Parathyroid adenoma (tissue), 2 donors: ENCODE results near the gene GPX2.

Experiments
- H2AFZ ChIP-seq: fragments of 300-600 bp; sonication (generic); one replicate; pipeline ENCODE4 v1.7.0; 2017; ENCODE audit warnings: antibody characterized with exemption, mild to moderate bottlenecking
- H3K27ac ChIP-seq: fragments of 300-600 bp; sonication (generic); one replicate; pipeline ENCODE4 v1.7.0; 2017
- H3K27me3 ChIP-seq: fragments of 300-600 bp; sonication (generic); one replicate; pipeline ENCODE4 v1.7.0; 2017; ENCODE audit warnings: low read length; ENCODE audit not compliant: control insufficient read depth, insufficient read depth
- H3K36me3 ChIP-seq: fragments of 300-600 bp; sonication (generic); one replicate; pipeline ENCODE4 v1.7.0; 2017; ENCODE audit warnings: low read length; ENCODE audit not compliant: control insufficient read depth, insufficient read depth
- H3K4me1 ChIP-seq: fragments of 300-600 bp; sonication (generic); one replicate; pipeline ENCODE4 v1.7.0; 2017; ENCODE audit warnings: control low read depth
- H3K4me2 ChIP-seq: fragments of 300-600 bp; sonication (generic); one replicate; pipeline ENCODE4 v1.7.0; 2017; ENCODE audit warnings: low read length
- H3K4me3 ChIP-seq: fragments of 300-600 bp; sonication (generic); one replicate; pipeline ENCODE4 v1.7.0; 2017; ENCODE audit warnings: low read depth, low read length
- H3K79me2 ChIP-seq: fragments of 300-600 bp; sonication (generic); one replicate; pipeline ENCODE4 v1.7.0; 2017; ENCODE audit warnings: control low read depth
- H3K9ac ChIP-seq: fragments of 300-600 bp; sonication (generic); one replicate; pipeline ENCODE4 v1.7.0; 2017; ENCODE audit warnings: mild to moderate bottlenecking
- H3K9me3 ChIP-seq: fragments of 300-600 bp; sonication (generic); one replicate; pipeline ENCODE4 v1.7.0; 2017; ENCODE audit warnings: low read length; ENCODE audit not compliant: control insufficient read depth
- TF ChIP-seq, protein P1 (sequence below): fragments of 300-600 bp; sonication (generic); IDR thresholded peaks from one replicate; pipeline ENCODE4 v1.7.0; 2017; ENCODE audit warnings: antibody characterized with exemption, mild to moderate bottlenecking
- donor health status: primary hyperparathyroidism.

GPX2 gene

DNA sequence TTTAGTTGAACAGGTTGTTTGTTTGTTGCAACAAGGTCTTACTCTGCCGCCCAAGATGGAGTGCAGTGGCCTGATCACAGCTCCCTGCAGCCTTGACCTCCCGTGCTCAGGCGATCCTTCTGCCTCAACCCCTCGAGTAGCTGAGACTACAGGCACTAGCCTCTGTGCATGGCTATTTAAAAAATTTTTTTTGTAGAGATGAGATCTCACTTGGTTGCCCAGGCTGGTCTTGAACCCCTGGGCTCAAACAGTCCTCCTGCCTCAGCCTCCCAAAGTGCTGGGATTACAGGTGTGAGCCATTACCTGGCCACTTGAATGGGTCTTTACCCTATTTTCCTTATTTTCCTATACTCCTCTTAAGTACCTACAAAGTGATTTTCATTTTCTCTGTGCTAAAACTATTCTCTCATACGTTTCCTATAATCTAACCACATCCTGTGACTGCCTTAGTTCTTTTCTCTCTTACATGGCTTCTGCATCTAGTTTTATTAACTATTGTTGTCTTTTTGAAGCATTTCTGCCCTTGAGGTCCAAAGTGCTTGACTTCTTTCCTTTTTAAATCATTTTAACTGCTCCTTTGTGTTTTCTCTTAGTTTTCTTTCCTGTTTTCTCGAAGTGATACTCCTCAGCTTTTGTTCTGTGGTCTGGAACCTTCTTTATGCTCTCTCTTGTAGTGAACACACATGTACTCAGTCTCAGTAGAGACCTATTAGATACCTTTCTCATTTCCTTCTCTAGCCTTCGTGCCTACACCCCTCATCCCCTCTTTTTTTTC, 14.1 kb downstream of the GPX2 start:
- Histone ChIP-seq H3K27ac (no peak overlapping the region), H3K36me3 (no peaks in the 10 kb centered on the region), H3K4me3 (no peak overlapping the region)

DNA sequence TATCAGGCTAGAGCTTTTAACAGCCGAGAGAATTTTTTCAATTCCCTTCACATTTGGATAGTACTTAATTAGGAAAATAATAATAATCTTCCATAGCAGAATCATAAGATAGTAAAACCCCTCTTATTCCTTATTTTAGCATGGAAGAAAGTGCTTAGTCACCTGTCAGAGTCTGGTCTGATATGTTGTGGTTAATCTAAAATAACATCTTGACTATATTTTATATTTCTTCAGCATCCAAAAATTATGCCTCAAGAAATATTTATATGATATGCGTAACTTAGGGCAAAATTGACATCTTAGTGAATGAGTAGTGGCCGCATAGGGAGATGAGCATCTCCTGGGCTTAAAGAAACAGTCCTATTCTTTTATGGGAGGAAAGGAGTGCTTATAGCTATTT, 15.5 kb downstream of the GPX2 start:
- no peak overlapping the region for H3K4me2 ChIP-seq
- H3K9ac ChIP-seq: no peak overlapping the region
- H3K27me3 ChIP-seq: no peaks in the 10 kb centered on the region
- H3K36me3 ChIP-seq: no peaks in the 10 kb centered on the region
- H2AFZ ChIP-seq: no peak overlapping the region
- H3K9me3 ChIP-seq: no peaks in the 10 kb centered on the region
- H3K4me3 ChIP-seq: no peak overlapping the region
- H3K79me2 ChIP-seq: peaks cover 12% of the 10 kb centered on the region
- H3K4me1 ChIP-seq: no peaks in the 10 kb centered on the region
- H3K27ac ChIP-seq: no peak overlapping the region
- TF ChIP-seq, protein P1, sequence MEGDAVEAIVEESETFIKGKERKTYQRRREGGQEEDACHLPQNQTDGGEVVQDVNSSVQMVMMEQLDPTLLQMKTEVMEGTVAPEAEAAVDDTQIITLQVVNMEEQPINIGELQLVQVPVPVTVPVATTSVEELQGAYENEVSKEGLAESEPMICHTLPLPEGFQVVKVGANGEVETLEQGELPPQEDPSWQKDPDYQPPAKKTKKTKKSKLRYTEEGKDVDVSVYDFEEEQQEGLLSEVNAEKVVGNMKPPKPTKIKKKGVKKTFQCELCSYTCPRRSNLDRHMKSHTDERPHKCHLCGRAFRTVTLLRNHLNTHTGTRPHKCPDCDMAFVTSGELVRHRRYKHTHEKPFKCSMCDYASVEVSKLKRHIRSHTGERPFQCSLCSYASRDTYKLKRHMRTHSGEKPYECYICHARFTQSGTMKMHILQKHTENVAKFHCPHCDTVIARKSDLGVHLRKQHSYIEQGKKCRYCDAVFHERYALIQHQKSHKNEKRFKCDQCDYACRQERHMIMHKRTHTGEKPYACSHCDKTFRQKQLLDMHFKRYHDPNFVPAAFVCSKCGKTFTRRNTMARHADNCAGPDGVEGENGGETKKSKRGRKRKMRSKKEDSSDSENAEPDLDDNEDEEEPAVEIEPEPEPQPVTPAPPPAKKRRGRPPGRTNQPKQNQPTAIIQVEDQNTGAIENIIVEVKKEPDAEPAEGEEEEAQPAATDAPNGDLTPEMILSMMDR: no peak

More for the DNA sequence above, 14.1 kb downstream of the GPX2 start:
- Histone ChIP-seq H3K27me3 (no peaks in the 10 kb centered on the region), H3K4me2 (no peak overlapping the region), H2AFZ (no peak overlapping the region), H3K9ac (no peak overlapping the region), H3K9me3 (no peaks in the 10 kb centered on the region), H3K4me1 (no peaks in the 10 kb centered on the region), H3K79me2 (peaks cover 8% of the 10 kb centered on the region)
- TF ChIP-seq, protein P1: no peak

DNA sequence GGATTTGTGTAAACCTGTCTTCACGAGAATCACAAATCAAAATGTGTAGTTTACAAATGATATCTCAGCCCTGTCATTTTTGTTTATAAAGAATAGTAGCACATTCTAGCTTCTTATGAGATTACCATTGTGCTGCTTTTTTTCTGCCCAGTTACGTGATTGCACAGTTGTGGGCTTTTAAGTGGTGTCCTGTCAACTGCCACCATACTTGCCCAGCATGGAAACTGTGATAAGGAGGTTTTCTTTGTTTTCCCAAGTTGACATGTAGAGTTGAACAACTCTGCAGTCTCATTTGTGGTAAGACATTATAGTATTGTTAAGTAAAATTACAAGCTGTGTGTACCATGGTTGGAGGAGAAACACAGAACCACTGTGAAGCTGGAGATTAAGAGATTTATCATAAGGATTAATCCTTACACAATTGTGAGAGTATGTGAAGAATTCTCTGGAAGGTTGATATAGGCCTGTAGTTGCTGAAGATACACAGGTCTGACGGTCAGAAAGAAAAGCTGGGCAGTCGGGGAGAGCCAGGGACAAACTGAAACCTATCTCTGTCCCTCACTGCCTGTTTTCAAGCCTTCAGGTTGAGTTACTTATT, 16.0 kb downstream of the GPX2 start:
- H3K36me3 ChIP-seq: no peaks in the 10 kb centered on the region
- no peak overlapping the region for H3K9ac ChIP-seq
- H3K27ac ChIP-seq: no peak overlapping the region
- H3K79me2 ChIP-seq: peaks cover 12% of the 10 kb centered on the region
- TF ChIP-seq, protein P1: no peak
- H3K27me3 ChIP-seq: no peaks in the 10 kb centered on the region
- H2AFZ ChIP-seq: no peak overlapping the region
- no peak overlapping the region for H3K4me3 ChIP-seq
- H3K4me1 ChIP-seq: no peaks in the 10 kb centered on the region
- H3K9me3 ChIP-seq: no peaks in the 10 kb centered on the region
- H3K4me2 ChIP-seq: no peak overlapping the region

DNA sequence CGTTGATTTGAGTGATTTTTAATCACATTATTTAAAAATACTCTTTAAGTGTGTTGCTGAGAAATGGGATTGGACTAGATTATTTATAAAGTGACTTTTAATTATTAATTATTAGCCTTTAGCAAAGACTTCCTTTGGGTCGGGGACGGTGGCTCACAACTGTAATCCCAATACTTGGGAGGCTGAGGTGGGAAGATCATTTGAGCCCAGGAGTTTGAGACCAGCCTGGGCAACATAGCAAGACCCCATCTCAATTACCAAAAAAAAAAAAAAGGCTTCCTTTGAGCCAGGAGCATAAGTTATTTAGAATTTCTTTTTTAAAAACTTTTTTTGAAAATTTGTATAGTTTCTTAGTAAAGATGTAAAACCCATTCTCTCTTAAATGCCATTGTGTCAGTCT, 19.5 kb downstream of the GPX2 start:
- no peak overlapping the region for H3K27ac ChIP-seq
- no peaks in the 10 kb centered on the region for H3K36me3 ChIP-seq
- no peak overlapping the region for H3K9ac ChIP-seq
- no peaks in the 10 kb centered on the region for H3K9me3 ChIP-seq
- no peak overlapping the region for H2AFZ ChIP-seq
- no peak overlapping the region for H3K4me2 ChIP-seq
- H3K27me3 ChIP-seq: no peaks in the 10 kb centered on the region
- no peak overlapping the region for H3K4me3 ChIP-seq
- H3K79me2 ChIP-seq: peaks cover 20% of the 10 kb centered on the region
- TF ChIP-seq, protein P1: no peak
- no peaks in the 10 kb centered on the region for H3K4me1 ChIP-seq
